Measurements from ENCODE around the gene CLDN16.

Gene CLDN16, protein sequence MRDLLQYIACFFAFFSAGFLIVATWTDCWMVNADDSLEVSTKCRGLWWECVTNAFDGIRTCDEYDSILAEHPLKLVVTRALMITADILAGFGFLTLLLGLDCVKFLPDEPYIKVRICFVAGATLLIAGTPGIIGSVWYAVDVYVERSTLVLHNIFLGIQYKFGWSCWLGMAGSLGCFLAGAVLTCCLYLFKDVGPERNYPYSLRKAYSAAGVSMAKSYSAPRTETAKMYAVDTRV

DNA sequence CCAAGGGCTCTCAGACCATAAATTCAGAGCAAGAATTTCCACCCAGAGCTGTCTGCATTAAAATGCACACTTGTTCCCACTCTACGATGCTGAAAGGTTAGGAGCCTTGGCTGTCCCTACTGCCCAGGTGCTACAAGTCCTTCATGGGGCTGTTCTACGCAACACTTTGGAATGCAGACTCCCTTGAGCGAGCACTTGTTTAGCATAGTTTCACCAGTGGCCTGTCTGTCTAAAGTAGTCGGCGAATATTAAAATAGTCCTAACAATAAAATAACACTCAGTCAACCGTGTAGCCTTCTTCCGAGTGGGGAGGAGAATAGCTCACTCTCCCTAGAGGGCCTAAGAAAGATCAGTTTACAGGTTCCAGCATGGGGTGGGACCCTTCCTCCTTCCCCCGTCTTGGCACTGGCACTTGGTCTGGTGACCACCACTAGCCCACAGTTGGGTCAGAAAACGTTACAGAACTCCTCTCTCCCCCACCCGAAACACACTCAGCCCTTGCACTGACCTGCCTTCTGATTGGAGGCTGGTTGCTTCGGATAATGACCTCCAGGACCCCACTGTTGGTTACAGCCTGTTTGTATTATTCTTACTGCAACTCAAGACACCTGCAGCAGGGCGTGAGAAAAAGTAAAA is at the start of gene CLDN16:
CLDN16 (plus strand) TSS at position 586 of the 636 bp plus-strand sequence. CDS start 167 bp downstream, outside the sequence.
- no peak for DNase-seq (ENCODE audit: low read depth)

DNA sequence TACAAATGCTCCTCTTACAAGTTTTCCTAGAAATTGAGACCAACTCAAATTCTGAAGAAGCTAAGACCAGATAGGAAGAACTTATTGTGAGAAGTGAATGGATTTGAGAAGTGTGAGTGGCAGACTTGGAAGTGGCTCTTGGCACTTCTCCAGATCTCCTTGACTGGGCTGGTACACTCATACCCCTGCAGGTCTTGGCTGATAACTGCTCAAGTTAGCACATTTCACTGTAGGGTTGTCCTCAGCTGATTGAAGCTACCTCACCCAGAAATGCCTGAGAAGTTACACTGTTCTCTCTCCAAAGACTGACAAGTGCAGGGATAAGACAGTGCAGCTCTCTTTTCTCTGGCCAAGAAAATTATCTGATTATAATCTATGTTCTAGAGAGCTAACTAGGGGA is 49.2 kb upstream of the CLDN16 start:
- no peak for DNase-seq (ENCODE audit: low read depth)

DNA sequence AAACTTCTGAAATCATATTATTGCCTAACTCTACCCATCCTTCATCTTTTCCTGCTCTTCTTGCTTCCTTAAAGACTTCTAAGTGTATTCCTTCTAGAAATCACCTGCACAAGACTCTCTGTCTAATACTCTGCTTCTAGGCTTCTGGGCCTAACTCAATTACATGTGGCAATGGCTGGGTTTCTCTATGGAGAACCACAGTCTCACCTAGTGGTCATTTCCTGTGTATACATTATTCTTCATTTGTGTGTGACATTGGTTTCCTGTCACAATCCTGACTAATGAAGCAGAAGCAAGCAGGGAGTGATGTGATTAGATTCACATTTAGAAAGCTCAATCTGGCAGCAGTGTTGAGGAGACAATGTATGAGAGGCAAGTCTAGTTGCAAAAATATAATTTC is 48.8 kb upstream of the CLDN16 start:
- no peak for DNase-seq (ENCODE audit: low read depth)

DNA sequence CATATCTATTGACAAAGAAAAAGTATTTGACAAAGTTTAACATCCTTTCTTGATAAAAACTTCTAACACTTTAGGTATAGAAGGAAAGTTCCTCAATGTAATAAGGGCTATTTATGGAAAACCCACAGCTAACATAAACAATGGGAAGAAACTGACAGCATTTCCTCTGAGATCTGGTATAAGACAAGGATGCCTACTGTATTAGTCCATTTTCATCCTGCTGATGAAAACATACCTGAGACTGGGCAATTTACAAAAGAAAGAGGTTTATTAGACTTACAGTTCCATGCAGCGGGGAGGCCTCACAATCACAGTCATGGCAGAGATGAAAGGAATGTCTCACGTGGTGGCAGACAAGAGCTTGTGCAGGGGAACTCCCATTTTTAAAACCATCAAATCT is 47.9 kb upstream of the CLDN16 start:
- no peak for DNase-seq (ENCODE audit: low read depth)

DNA sequence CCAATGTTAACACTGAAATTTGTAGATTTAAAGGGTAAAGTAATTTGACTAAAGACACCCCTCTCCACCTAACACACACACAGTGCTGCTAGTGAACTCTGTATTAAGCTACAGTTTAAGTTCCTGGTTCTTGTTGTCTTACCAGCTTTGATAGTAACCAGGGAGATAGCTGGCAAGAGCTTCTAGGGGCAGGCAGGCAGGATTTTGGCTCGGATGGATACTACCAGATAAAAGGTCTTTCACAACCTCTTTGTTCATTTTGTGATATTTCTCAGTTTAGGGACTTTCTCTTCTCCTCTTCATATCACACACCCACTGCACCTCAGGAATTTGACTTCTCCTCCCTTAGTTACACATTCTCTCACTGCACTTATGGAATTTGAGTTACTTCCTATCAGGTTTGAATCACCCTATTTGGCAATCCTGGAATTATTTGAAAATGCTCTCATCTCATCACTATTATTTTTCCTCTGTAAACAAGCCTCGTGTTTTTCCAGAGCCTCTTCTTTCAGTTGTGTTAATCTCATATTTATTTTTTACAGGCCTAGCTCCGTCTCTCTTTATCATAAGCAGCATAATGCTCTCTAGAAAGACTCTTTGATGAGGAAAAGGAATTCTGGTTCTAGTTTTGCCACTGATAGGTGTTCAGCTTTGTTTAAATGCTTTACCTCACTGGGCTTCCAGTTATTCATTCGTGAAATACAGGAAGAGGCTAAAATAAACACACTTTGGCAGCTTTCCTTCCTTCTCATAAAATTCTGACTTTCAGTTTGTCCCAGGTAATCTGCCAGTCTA is 42.7 kb upstream of the CLDN16 start:
- no peak for DNase-seq (ENCODE audit: low read depth)

DNA sequence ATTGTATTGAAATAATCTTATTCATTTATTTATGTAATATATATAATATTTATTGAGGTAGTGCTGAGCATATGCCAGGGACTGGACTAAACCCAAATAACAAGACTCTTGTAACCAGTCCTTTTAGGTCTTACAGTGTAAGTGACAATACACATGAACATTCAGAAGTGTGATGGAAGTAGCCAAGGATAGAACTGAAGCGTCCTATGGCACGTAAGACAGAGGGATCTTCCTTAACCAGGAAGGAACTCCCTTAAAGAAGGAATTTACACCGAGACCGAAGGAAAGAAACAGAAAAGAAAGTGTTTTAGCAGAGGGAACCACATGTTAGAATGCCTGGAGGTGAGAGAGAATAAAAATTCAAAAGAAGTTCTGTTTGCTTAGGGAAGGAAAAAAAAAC is 42.1 kb upstream of the CLDN16 start:
- DNase-seq (ENCODE audit: low read depth), result no peak

DNA sequence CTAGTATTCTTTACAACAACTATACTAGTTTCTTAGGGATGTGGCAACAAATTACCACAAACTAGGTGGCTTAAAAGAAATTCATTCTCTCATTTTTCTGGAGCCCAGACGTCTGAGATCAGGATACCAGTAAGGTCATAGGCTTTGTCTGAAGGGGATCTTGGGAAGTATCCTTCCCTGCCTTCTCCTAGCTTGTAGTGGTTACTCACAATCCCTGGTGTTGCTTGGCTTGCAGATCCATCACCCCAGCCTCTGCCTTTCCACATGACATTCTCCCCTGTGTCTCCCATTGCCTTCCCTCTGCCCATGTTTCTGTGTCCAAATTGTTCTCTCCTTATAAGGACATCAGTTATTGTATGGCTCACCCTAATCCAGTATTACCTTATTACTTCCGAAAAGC is 41.4 kb upstream of the CLDN16 start:
- DNase-seq (ENCODE audit: low read depth), result no peak

DNA sequence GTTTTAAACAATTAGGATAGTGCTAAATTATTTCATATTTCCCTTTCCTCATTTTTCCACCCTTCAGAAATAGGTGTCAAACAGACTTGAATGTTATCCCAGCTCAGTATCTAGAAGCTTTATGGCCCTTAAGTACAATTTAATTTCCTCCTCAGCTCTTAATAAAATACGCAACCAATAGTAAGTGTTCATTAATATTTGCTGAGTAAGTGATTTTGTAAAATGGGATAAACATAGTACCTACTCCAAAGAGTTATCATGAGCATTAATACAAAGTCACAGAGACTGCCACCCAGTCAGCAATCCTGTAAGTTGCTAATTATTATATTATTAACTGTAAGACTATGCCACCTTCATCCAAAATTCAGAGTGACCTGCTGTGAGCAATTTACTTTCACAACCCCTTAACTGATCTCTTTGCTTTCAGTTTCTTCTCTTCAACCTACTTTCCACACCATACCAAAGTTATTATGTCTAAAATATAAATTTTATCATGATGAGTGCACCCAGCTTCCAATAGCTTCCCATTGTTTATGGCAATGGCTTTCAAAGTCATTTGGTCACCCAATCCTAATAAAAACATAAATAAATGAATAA is 35.0 kb upstream of the CLDN16 start:
- no peak for DNase-seq (ENCODE audit: low read depth)

DNA sequence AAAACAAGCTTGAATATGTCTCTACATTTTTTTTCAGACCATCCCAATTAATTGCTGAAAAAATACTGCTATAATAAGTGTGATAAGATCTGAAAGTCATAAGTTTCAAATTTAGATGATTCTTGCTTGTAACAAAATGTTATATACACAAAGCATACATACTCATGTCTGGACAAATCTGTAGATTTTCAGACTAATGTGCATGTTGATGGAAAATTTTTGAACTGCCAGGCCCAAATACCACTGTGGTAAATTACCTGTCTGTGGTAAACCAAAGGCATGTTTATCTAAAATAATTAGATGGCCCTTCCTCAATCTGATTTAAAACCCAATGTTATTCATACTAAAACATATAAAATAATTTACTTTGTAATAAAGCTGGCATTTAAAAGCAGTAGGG is 31.7 kb upstream of the CLDN16 start:
- DNase-seq (ENCODE audit: low read depth), result no peak

DNA sequence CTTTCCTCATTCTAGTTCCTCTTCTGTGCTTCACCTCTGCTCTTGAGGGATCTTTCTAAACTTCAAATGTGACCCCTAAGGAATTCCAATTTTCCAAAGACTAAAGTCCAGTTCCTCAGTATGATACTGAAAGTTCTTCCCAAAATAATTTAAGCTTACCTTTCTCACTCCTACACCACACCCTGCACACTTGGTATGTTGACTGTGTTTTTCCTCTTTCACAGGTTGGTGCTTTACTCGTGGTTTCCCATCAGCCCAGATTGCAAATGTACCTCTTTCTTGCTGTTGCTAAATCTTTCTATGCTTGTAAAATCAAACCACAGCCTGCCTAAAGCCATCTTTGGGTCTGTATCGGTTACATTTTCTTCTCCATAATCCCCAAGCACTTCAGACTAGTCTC is 30.5 kb upstream of the CLDN16 start:
- DNase-seq (ENCODE audit: low read depth), result no peak

DNA sequence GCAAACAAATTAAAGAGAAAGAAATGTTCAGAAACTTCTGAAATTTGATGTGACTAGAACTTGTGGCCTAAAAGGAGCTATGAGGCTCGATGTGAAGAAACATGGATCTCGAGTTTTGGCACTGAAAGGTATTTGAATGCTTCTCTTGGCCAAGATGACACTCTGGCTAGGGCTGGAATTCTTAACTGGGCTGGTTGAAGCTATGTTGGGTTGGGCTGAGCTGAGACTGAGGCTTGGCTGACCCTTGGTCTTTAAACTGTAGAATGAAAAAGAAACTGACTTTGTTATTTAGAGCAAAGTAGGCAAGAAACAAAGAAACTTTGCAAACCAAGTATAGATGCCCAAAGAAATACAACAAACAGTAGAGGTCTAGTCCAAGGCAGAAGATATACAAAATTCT is 28.1 kb upstream of the CLDN16 start:
- no peak for DNase-seq (ENCODE audit: low read depth)

DNA sequence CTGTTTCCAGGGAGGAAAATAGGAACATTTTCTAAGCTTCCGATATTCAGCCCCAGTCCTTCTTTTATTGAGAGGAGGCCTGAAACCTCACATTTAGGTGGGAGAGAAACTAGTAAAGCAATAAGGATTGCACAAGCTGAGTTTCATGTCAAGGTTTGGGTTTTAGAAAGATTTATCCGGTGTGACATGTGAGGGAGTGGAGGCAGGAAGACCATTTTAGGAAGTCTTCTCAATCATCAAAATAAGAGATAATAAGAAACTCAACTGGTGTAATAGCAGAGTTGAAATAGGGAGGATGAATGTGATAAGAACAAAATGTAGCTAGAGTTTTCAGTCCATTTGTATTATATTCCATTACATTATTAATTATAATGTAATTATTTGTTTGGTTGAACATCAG is 27.7 kb upstream of the CLDN16 start:
- DNase-seq (ENCODE audit: low read depth), result no peak

DNA sequence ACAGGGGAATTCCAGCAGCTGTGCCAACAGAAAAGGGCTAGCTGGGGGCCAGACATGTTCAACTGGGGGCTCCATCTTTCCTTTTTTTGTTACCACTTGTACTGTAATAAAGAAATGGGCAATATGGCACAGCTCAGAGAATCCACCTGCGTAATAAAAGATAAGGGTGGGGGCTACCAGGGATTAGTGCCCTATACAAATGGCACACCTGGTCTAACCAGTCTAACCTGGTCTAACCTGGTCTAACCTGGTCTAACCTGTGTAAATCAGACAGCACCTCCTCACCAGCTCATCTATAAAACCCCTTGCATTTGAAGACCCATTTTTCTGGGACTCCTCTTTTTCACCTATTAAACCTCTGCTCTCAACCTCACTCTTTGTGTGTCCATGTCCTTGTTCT is 26.2 kb upstream of the CLDN16 start:
- DNase-seq (ENCODE audit: low read depth), result no peak

DNA sequence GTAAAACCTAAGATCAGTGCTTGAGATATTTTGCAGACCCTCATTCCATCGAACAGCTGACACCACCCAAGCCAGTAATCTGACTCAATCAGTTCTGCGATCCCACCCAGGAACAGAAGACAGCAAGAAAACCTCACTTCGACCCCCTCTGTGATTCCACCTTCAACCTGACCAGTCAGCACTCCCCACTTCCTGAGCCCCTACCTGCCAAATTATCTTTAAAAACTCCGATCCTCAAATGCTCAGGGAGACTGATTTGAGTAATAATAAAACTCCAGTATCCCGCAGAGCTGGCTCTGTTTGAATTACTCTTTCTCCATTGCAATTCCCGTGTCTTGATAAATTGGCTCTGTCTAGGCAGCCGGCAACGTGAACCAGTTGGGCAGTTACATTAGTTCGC is 25.7 kb upstream of the CLDN16 start:
- DNase-seq (ENCODE audit: low read depth), result no peak

DNA sequence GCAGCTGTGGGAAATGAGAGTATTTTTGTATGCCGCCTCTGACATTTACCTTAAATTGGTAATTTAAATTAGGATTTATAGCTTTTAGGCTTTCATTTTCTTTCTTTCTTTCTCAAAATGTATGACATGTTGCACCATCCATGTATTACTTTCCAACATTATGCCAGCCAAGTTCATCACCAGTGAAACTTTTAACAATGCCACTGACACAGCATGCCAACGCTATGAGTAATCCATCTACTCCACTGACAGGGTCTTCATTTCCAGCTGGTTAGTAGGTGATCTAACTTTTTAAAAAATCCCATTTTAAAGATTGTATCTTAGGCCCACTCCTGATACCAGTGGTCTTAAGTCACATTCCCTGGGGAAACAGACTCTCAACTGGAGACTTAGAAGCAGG is 21.8 kb upstream of the CLDN16 start:
- DNase-seq (ENCODE audit: low read depth), result no peak

DNA sequence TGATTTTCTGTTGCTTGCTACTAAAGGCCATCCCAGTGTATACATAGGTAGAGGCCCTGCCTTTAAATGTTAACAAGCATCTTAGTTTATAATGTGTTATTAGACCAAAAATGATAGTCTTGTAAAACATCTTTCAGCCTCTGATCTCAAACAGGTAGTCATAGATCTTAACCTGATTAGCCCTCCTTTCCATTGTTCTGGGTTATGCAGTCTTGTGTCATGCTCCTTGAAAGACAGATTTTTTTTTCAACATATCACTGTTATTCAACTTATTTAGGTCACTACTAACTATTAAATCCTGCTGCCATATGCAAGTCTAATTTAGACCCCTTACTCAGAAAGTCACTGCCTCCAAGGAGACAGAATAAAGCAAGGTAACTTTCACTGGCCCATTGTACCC is 19.1 kb upstream of the CLDN16 start:
- DNase-seq (ENCODE audit: low read depth), result no peak

DNA sequence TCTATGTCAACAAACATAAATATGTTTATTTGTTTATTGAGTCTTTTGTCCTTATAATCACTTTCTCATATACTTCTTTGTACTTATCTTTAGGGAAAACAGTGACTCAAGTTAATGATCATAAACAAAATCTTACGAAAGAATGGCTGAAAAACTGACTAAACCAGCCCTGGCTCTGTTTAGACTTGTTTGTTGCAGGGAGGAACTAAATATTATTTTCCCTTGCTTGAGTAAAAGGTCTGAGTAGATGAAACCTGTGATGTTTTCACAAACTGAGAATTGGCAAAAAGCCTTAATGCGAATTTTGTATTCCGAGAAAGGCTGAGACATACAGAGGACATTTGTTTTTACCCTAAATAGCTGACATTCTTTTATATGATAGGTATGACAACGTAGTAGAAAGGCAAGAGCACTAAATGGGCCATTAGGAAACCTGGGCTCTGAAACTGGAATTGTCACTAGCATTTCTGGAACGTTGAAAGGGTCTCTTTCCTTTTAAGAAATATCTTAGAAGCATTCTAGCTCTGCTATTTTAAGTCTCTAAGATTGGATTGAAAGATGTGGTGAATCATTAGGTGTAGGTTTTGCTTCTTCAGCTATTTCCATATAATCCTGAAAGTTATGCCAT is 18.2 kb upstream of the CLDN16 start:
- no peak for DNase-seq (ENCODE audit: low read depth)

DNA sequence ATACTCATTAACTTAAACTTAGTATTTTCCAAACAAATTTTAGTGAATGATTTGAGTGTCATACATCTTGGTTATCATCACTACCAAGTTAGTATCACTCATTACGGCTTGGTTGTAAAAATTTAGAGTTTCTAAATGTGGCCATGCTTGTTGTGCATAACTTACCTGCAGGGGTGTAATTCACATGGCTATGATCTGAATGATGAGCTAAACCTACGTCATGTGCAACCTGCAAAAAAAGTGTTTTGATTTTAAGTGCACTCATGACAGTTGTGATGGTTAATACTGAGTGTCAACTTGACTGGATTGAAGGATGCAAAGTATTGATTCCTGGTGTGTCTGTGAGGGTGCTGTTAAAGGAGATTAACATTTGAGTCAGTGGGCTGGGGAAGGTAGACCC is 17.6 kb upstream of the CLDN16 start:
- DNase-seq (ENCODE audit: low read depth), result no peak

DNA sequence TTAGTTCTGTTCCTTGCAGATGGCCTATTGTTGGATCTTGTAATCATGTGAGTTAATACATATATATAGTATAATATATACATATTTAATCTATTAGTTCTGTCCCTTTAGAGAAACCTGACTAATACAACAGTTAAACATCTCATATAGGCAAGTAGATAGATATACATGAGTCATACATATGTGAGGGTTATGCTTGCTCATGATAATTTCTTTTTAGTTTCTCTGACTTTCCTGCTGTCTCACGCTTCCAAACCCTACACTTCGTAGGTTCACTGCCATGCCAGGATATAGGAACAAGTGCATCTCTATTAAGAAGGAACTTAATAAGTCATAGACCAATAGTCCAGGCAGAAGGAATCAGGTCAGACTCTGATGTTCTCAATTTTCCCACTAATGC is 16.8 kb upstream of the CLDN16 start:
- no peak for DNase-seq (ENCODE audit: low read depth)

DNA sequence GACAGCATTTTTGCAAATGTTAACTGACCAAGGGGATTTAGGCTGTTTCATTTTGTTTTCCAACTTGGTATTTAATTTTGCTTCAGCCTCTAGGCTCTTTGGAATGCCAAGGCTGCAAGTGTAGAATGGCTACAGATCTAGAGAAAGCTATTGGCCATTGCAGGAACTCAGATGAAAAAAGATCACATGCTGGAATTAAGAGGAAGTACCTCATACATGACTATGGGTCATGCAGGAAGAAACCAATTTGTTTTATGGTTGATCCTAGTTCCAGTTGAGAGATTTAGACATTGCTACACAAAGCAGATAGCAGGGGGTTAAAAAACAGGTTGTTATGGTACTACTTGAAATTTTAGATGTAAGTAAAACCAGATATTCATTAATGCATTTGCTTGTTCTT is 12.7 kb upstream of the CLDN16 start:
- DNase-seq (ENCODE audit: low read depth), result no peak

DNA sequence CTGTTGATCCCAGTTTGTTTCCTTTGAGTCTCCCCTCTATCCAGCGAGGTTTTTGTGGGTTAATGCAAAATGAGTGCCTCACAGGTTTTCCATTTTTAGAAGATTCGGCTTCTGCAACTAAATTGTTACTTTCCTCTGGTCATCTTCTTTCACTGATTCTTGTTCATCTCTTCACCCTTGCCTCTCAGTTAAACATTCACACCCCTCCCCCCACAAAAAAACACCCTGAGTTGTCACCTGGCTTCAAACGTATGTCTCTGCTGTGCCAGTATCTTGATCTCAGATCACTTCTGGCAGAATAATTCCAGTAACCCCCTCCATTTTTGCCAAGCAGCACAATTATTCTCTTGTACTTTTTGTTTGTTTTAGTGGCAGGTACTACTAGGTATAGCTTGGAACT is 12.3 kb upstream of the CLDN16 start:
- DNase-seq (ENCODE audit: low read depth), result no peak

DNA sequence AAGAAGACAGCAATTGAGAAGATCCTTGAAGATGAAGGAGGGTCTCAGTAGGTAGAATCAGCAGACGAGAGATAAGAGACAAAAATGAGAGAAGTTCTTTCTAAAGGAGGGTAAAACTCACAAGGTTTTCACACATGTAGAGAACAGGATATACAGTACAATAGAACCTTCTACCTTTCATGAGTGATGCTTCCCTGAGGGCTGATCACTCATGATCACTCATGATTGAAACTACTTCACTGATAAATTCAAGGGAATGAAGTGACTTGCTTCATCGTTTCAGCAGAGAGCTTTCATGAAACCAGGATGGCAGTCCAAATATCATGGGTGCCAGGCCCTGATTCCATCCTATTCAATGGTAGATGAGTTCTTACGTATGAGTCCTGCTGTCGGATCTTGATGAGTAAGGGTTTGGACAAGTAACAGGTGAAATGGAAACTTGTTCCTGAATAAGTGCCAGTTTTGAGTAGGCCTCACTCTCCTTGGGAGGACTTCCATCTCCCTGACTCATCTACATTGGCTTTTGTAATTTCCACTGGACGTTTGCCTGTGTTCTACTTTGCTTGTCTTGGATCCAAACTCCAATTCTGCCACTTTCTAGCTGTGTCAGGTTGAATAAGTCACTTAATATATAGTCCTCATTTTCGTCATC is 9.6 kb upstream of the CLDN16 start:
- DNase-seq (ENCODE audit: low read depth), result no peak
